ENCODE data around the gene ZNF425.

- no peak for TF ChIP-seq CTCF (IDR thresholded peaks at IDR 0.05)
- no peak for TF ChIP-seq POLR2AphosphoS5 (IDR thresholded peaks at IDR 0.05)
- no peak for TF ChIP-seq POLR2A (IDR thresholded peaks at IDR 0.05)
- no peak for TF ChIP-seq EP300 (IDR thresholded peaks at IDR 0.05)
Measured at GRCh38 chr7:149104749-149105148, 21.4 kb downstream of the ZNF425 start.

Measured in upper lobe of left lung (tissue), 4 donors.